Measurements from ENCODE around the gene PUSL1. TPM values are rescaled to one million over a fixed set of nuclear protein-coding genes. Genes with fewer than 3 reads are reported as not detected.

The PUSL1 gene
- total RNA-seq, 4 donors from 2014 or later = 20.0 to 52.5 (median 33.2) TPM

GRCh38 chr1:1299686-1300351, 8.6 kb upstream of the PUSL1 start:
- DNase-seq = no peak
- H3K27me3 ChIP-seq = no peaks in the 10 kb centered on the region
- H3K4me3 ChIP-seq = no peak overlapping the region
- H3K36me3 ChIP-seq = peaks cover 3 to 54% (median 20%) of the 10 kb centered on the region in 3 donors
- H3K27ac ChIP-seq = no peak overlapping the region
- 89 to 91% methylated on average over 11 to 14 of the region's 22 CpGs for WGBS, 2 donors
- H3K9me3 ChIP-seq = no peaks in the 10 kb centered on the region
- H3K4me1 ChIP-seq = peaks cover 22 to 42% (median 29%) of the 10 kb centered on the region in 3 donors
- TF ChIP-seq CTCF (IDR thresholded peaks at IDR 0.05) (peak in 3 of 6 experiments; percentile 15 to 44 (median 25)), POLR2A (IDR thresholded peaks at IDR 0.05) (no peak)
- intact Hi-C loops (cut with DNase I) = loop anchor here (10.0 kb wide), 1 partner anchor 265 kb away; no protein-coding TSS in a partner anchor

- WGBS, 2 donors = 65 to 68% methylated on average over 4 to 10 of the region's 12 CpGs
- H3K9me3 ChIP-seq = no peaks in the 10 kb centered on the region
- intact Hi-C loops (cut with DNase I) = no loop called here
- peaks cover 3 to 49% (median 19%) of the 10 kb centered on the region in 3 donors for H3K36me3 ChIP-seq
- H3K4me1 ChIP-seq = peaks cover 27 to 48% (median 35%) of the 10 kb centered on the region in 3 donors
- no peak for DNase-seq
- no peak overlapping the region for H3K27ac ChIP-seq
- H3K4me3 ChIP-seq = no peak overlapping the region
- no peak for TF ChIP-seq POLR2A (IDR thresholded peaks at IDR 0.05)
- no peak for TF ChIP-seq CTCF (IDR thresholded peaks at IDR 0.05)
- H3K27me3 ChIP-seq = no peaks in the 10 kb centered on the region
Observed at GRCh38 chr1:1300352-1300739, 8.1 kb upstream of the PUSL1 start.

GRCh38 chr1:1302006-1302430, 6.4 kb upstream of the PUSL1 start:
- peak overlapping the region in 1 of 4 donors; percentile 99 for H3K27ac ChIP-seq
- no peak for DNase-seq
- intact Hi-C loops (cut with DNase I) = no loop called here
- no peak overlapping the region for H3K4me3 ChIP-seq
- no CpG with 5 or more reads among the region's 9 CpGs for WGBS, 2 donors
- peaks cover 0 to 32% (median 7%) of the 10 kb centered on the region in 3 donors for H3K36me3 ChIP-seq
- no peak for TF ChIP-seq POLR2A (IDR thresholded peaks at IDR 0.05)
- TF ChIP-seq CTCF (IDR thresholded peaks at IDR 0.05) = peak in 4 of 6 experiments; percentile 7 to 37 (median 21)
- no peaks in the 10 kb centered on the region for H3K9me3 ChIP-seq
- H3K27me3 ChIP-seq = no peaks in the 10 kb centered on the region
- peaks cover 44 to 64% (median 51%) of the 10 kb centered on the region in 3 donors for H3K4me1 ChIP-seq

- H3K27ac ChIP-seq = peak overlapping the region; percentile 86 to 99 (median 98)
- DNase-seq = no peak
- intact Hi-C loops (cut with DNase I) = no loop called here
- no peaks in the 10 kb centered on the region for H3K9me3 ChIP-seq
- H3K4me3 ChIP-seq = peak overlapping the region in 3 of 4 donors; percentile 29 to 76 (median 70)
- TF ChIP-seq CTCF (IDR thresholded peaks at IDR 0.05) (no peak), POLR2A (IDR thresholded peaks at IDR 0.05) (no peak)
- 55% methylated on average over 4 of the region's 31 CpGs; no CpG with 5 or more reads in 1 of the 2 donors for WGBS, 2 donors
- H3K27me3 ChIP-seq = no peaks in the 10 kb centered on the region
- peaks cover 0 to 26% (median 2%) of the 10 kb centered on the region in 3 donors for H3K36me3 ChIP-seq
- peaks cover 45 to 69% (median 55%) of the 10 kb centered on the region in 3 donors for H3K4me1 ChIP-seq
Observed at GRCh38 chr1:1302951-1303509, 5.4 kb upstream of the PUSL1 start.

- H3K27ac ChIP-seq = peak overlapping the region; percentile 86 to 99 (median 98)
- H3K4me1 ChIP-seq = peaks cover 45 to 70% (median 55%) of the 10 kb centered on the region in 3 donors
- no peaks in the 10 kb centered on the region for H3K27me3 ChIP-seq
- H3K36me3 ChIP-seq = peaks cover 0 to 18% (median 0%) of the 10 kb centered on the region in 3 donors
- 70% methylated on average over 4 of the region's 13 CpGs; no CpG with 5 or more reads in 1 of the 2 donors for WGBS, 2 donors
- TF ChIP-seq POLR2A (IDR thresholded peaks at IDR 0.05) (no peak), CTCF (IDR thresholded peaks at IDR 0.05) (no peak)
- no peak for DNase-seq
- intact Hi-C loops (cut with DNase I) = no loop called here
- peak overlapping the region; percentile 70 to 76 (median 74) for H3K4me3 ChIP-seq
- H3K9me3 ChIP-seq = no peaks in the 10 kb centered on the region
Observed at GRCh38 chr1:1303736-1304135, 4.7 kb upstream of the PUSL1 start.
